GM18861 (cell line): ENCODE results near the gene HEATR5B.

Experiments
- ATAC-seq: cut with Tn5 transposase; IDR thresholded peaks from one replicate; pipeline ENCODE4 v1.9.1; 2021; ENCODE audit not compliant: unreplicated experiment

Gene HEATR5B

DNA sequence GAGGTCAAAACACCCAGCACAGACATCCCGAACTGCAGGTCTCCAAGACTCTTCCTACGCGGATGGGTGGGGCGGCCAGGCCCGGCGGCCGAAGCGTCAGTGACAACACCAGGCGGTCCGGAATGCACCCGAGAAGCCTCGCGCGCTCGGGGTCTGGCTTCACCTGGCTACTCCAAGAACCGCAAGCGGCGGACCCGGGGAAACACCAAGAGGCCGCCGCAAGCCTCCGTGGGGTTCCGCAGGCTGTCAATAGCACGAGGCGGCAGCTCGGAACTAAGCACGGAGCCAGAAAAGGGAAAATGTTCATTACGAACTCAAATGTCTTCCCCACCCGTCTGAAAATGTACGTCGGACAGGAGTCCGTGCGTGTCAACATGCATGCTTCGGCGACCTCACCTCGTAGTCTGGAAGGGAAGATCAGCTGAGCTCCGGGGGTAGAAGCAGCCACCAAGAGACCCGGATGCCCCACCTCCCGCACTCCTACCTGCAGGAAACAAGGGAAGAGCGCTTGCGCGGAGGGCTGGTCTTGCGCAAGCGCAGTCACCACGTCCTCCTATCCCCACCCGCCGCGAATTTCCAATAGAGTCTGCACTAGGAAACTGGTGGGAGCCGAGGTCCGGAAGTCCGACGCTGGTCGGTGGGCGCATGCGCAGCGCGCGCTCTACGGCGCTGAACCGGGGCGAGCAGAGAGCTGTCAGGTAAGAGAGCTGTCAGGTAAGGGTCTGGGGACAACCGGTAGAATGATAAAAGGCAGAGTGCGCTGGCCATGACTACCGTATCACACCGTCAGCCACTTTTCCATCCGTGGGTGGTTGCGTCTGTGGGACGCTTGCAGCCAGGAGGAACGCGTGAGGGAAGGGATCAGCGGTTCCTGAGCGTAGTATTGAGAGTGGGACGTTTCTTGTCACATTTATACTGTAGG, at the start of gene HEATR5B, which contains the start of gene GPATCH11:
Gene HEATR5B, minus strand, starts transcription at position 500 of the 922 bp plus-strand sequence. CDS start 958 bp downstream, outside the sequence.
Gene GPATCH11, plus strand, starts transcription at position 646 of the 922 bp plus-strand sequence. CDS start 3,864 bp downstream, outside the sequence.
- peak; percentile 60 for ATAC-seq

GRCh38 chr2:37132914-37133313, 48.7 kb upstream of the HEATR5B start:
- ATAC-seq: no peak

- no peak for ATAC-seq
Observed at GRCh38 chr2:37125416-37125815, 41.2 kb upstream of the HEATR5B start.

DNA sequence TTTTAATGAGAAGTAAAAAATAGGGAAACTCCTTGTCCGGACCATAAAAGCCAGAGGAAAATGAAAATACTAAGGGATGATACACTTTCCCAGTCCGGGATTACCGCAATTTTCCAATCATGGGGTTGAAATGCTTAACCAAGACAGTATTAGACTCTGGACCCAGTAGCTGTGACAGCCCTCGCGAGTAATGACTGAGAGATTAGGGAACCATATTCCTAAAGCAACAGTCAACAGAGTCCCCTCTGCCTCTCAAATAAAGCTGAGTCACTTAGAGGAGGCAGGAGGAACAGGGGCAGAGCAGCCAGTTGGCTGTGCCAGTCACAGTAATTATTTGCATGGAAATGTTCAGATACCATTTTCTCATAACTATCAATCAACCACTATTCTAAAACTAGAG, 35.0 kb upstream of the HEATR5B start:
- ATAC-seq: no peak

DNA sequence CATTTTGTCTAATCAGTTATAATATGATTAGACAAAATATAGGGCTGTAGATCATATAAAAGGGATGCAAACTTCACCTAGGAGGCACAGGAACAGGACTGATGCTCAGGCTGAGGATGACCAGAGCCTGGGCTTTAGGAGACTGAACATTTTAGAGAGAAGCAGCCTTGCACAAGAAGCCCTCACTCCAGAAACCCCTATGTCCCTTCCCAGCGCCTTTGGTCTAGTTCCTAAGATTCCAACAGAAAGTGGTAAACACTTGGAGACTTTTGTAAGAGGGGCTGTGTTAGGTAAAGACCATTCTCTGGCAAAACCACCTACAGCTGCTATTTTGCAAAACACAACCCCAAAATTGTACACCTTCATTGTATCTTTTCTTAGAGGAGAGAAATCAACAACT, 33.4 kb upstream of the HEATR5B start:
- no peak for ATAC-seq

GRCh38 chr2:37111958-37112357, 27.8 kb upstream of the HEATR5B start:
- ATAC-seq: no peak

DNA sequence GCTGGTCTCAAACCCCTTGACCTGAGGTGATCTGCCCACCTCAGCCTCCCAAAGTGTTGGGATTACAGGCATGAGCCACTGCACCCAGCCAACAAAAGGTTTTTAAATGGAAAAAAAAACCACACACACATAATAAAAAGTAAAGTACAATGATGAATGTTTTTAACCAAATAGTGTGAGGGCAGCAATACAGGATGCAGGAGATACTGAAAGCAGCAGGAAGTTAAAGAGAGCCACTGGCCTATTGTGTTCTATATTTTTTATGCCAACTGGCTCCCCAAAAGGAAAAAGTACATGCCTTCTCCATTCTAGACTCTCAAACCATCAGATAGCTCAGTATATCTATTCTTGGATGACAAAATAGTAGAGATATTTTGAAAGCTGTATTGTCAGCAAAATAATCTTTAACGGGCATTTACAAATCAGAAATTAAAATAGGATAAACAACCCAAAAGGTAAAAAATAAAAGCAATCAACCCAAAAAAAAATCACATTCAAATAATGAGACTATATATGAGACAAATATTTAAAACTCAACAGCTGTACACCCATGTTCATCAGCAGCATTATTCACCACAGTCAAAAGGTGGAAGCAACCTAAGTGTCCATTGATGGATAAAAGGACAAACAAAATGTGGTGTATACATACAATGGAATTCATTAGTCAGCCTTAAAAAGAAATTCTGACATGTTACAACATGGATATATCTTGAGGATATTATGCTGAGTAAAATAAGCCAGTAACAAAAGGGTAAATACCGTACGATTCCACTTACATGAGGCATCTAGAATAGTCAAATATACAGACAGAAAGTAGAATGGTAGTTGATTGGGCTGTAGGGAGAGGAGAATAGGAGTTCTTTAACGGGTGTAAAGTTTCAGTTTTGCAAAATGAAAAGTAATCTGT, 26.4 kb upstream of the HEATR5B start:
- ATAC-seq: no peak

GRCh38 chr2:37109523-37109922, 25.4 kb upstream of the HEATR5B start:
- no peak for ATAC-seq

GRCh38 chr2:37105150-37105549, 21.0 kb upstream of the HEATR5B start:
- ATAC-seq: no peak

- no peak for ATAC-seq
Observed at GRCh38 chr2:37104178-37104577, 20.0 kb upstream of the HEATR5B start.

GRCh38 chr2:37102588-37102987, 18.4 kb upstream of the HEATR5B start:
- ATAC-seq: no peak

DNA sequence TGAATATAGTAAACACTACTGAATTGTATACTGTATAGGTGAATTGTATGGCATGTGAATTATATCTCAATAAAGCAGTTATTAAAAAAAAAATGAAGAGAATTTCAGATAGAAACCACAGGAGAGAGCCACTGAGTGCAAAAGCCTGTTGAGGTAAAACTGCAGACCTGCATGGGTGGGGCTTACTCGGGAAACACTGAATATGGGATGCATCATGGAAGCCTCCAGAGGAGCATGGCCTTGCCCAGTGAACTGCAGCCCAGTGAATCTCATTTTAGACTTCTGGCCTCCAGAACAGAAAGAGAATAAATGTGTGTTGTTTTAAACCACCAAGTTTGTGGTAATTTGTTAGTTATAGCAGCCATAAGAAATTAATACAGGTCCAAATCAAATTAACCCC, 15.9 kb upstream of the HEATR5B start:
- no peak for ATAC-seq

- ATAC-seq: no peak
Observed at GRCh38 chr2:37098416-37099118, 14.4 kb upstream of the HEATR5B start.

DNA sequence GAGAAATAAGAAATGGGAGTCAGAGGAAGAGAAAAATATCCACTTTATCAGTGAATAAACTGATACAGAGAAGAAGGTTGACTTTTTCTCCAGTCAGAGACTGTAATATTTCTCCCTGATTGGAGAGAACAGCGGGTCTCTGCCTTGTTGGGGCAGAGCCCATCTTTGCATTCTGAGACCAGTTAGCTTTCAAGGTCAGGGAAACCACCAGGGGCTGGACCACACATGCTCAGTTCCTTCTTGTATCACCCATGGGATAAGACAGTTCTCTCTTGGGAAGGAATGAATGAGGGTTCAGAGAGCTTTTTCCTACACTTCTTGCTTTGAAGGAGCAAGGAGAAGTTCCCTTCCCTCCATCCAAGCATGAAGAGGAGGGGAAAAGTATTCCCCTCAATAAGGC, 12.4 kb upstream of the HEATR5B start:
- ATAC-seq: no peak

- peak; percentile 38 for ATAC-seq
Observed at GRCh38 chr2:37091873-37092272, 7.7 kb upstream of the HEATR5B start.

- ATAC-seq: peak; percentile 79
Observed at GRCh38 chr2:37090019-37090477, 5.9 kb upstream of the HEATR5B start.

- no peak for ATAC-seq
Observed at GRCh38 chr2:37085731-37086147, 1.6 kb upstream of the HEATR5B start.

DNA sequence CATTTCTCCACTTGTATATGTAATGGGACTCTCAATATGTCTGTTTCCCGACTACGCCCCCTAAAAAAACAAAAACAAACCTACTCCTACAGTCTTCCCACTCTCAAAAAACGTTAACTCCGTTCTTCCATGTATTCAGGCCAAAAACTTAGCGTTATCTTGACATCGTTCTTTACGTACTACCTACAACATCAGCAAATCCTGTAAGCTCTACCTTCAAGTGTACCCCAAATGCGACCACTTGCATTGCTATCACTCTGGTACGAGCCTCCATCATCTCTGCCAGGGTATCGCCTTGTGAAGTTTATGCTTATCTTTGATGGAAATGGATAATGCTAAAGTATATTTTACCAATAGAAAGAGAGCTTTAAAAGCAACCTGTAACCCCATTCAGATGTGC, 625 bp upstream of the HEATR5B start:
- no peak for ATAC-seq

- ATAC-seq: no peak
Observed at GRCh38 chr2:37080689-37081088, 3.5 kb downstream of the HEATR5B start.

DNA sequence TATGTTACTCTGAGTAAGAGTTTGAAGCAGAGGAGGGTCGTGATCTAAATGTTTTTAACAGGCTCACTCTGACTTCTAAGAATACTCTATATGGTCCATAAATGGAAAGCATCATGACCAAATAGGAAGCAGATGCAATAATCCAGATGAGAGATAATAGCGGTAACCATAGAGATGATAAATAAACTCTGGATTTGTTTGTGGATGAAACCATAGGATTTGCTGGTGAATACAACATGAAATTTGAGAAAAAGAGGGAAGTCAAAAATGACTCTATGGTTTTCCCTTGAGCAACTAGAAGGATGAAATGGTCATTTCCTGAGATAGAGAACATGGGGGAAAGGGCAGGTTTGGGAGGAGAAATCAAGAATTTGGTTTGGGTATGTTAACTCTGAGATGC, 3.9 kb downstream of the HEATR5B start:
- ATAC-seq: no peak

GRCh38 chr2:37070931-37071330, 13.2 kb downstream of the HEATR5B start:
- no peak for ATAC-seq
